GM18870 (cell line): Measurements from ENCODE around the gene TAS1R3.
"Not testable (repeated sequence)": the region's sequence is repeated elsewhere in the genome, so short reads cannot be mapped to it uniquely, and the experiment has no call there.

Experiments used
- ATAC-seq: cut with Tn5 transposase; IDR thresholded peaks from one replicate; pipeline ENCODE4 v1.9.1; 2021; ENCODE audit warnings: moderate library complexity; ENCODE audit not compliant: unreplicated experiment

TAS1R3 gene

DNA sequence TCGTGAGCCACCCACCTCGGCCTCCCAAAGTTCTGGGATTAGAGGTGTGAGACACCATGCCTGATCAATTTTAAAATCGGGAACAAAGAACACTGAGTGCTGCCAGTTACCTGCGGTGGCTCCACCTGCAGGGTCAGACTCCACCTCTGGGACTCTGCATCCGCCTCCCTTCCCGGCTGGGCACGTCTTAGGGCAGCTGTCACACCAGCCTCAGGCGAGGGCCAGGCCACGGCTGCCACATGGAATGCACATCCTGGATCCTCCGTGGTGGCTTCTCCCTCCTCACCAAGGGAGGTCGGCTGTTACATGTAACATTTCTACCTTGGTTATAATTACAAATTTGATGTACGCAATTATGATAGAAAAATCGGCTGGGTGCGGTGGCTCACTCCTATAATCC lies 33.2 kb downstream of the TAS1R3 start:
- no peak for ATAC-seq

DNA sequence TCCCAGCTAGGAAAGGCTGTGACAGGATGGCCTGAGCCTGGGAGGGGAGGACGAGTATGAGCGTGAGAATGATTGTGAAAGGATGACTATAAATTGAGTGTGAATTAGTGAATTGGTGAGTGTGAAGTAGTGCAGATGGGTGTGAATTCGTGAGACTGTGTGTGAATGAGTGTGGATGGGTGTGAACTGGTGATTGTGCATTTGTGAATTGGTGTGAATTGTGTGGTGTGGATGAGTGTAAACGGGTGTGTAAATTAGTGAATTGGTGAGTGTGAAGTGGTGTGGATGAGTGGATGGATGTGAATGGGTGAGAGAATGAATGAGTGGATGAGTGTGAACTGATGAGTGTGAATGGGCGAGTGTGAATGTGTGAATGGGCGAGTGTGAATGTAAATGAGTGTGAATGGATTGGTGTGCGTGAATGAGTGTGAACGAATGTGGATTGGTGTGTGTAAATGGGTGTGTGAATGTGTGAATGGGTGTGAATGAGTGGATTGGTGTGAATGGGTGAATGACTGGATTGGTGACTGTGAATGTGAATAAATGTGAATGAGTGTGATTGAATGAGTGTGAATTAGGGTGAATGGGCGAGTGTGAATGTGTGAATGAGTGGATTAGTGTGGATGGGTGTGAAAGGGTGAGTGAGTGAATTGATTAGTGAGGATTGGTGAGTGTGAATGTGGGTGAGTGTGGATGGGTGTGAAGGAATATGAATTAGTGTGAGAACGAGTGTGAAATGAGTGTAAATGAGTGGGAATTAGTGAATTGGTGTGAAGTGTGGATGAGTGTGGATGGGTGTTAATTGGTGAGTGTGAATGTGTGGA lies 35.0 kb downstream of the TAS1R3 start:
- ATAC-seq = no peak

DNA sequence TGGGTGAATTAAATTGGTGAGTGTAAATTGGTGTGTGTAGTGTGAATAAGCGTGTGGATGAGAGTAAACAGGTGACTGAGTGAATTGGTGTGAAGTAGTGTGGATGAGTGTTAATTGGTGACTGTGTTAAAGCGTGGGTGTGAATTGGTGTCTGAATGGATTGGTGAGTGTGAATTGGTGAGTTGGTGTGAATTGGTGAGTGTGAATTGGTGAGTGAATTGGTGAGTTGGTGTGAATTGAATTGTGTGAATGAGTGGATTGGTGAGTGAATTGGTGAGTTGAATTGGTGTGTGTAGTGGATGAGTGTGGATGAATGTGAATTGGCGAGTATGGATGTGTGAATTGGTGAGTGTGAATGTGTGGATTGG lies 35.6 kb downstream of the TAS1R3 start:
- no peak for ATAC-seq

DNA sequence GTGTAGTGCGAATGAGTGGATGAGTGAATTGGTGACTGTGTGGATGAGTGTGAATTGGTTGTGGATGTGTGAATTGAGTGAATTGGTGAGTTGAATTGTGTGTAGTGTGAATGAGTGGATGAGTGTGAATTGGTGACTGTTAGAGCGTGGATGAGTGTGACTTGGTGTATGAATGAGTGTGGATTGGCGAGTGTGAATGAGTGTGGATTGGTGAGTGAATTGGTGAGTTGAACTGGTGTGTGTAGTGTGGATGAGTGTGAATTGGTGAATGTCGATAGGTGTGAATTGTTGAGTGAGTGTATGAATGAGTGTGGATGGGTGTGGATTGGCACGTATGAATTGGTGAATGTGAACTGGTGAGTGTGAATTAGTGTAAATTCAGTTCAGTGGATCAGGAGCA lies 36.2 kb downstream of the TAS1R3 start:
- no peak for ATAC-seq

DNA sequence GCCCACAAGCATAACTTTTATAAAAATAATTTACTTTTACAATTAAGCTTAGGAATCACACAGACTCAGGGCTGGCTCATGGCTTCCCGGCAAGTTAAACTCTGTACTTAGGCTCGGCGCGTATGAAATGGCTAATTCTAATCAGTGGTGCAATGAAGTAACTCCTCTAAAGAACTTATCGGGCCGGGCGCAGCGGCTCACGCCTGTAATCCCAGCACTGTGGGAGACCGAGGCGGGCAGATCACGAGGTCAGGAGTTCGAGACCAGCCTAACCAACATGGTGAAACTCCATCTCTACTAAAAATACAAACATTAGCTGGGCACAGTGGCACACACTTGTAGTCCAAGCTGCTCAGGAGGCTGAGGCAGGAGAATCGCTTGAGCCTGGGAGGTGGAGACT lies 39.0 kb downstream of the TAS1R3 start:
- not testable (repeated sequence) for ATAC-seq

DNA sequence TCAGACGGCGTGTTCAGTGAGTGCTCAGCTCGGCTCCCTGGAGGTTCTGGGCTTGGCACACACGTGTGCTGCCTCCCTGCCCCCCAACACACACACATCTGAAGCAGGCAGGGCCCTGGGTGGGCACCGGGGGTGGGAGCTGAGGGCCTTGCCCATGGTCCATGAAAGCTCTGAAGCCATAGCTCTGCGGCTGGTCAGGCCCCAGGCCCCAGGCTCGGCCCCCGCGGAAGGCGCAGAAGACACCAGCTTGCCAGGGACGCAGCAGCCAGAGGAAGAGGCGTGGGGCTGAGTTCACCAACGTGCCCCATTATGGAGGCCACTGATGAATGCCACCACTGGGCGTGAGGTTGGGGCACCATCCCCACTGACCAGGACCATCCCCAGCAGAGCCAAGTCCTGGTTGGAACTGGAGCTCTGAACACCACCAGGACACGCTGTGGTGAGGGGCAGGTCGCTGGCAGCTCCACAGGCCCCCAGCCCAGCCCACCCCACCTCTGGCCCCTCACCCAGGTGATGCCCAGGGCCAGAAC lies 39.8 kb downstream of the TAS1R3 start:
- ATAC-seq = no peak

DNA sequence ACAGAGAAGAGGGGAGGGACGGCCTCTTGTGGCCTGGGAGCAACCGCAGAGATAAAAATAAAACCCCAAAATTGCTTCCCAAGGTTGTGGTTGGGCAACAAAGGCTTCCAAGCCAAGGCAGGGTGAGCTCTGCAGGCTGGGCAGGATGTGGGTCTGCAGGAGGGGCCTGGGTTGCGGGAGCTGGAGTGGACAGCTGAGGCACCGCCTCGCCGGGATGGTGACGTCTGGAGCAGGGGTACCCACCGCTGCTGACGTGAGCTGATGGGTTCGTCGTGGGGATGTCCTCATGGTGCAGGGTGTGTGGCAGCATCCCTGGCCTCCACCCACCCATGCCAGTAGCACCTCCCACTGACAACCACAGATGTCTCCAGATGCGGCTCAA lies 40.3 kb downstream of the TAS1R3 start:
- ATAC-seq = no peak

DNA sequence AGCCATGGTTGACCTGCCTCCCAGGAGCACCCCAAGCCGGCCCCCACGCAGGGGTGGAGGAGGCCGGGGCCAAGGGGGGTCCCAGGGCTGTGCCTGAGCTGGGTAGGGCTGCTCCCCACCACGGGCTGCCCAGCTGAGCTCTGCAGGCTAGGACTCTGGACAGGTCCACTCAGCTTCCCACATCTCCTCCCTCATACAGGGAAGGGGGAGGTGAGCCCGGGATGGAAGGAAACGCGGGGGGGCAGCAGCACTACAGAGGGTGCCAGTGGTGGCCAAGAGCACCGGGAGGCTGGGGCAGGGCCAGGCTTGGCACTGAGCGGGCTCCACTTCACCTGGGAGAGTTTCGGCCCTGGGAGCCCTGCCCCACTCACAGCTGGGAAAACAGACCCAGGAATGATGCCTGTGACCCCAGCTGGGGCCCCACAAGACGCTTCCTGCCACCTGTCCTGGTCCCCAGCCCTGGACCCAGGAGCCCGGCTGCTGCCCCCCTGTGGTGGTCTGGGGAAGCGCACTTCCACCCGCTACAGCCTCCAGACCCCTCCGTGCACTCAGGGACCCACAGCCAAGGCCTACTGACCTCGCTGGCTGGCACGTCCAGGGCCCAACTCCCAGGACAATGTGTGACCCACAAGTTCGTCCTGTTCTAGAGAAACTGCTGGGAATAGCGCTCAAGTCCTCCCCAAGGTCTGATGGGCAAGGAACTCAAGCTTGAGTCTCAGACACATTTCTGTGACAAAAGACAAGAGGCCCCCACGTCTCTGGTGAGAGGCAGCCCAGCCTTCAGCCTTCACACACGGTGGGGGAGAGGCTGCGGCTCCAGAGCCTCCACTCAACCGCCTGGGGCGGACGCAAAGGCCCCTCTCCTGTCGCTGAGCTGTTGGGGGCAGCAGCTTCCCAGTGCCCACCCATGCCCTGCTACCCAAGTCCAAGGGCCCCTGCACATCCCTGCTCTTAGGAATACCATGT lies 40.9 kb downstream of the TAS1R3 start:
- ATAC-seq = no peak

DNA sequence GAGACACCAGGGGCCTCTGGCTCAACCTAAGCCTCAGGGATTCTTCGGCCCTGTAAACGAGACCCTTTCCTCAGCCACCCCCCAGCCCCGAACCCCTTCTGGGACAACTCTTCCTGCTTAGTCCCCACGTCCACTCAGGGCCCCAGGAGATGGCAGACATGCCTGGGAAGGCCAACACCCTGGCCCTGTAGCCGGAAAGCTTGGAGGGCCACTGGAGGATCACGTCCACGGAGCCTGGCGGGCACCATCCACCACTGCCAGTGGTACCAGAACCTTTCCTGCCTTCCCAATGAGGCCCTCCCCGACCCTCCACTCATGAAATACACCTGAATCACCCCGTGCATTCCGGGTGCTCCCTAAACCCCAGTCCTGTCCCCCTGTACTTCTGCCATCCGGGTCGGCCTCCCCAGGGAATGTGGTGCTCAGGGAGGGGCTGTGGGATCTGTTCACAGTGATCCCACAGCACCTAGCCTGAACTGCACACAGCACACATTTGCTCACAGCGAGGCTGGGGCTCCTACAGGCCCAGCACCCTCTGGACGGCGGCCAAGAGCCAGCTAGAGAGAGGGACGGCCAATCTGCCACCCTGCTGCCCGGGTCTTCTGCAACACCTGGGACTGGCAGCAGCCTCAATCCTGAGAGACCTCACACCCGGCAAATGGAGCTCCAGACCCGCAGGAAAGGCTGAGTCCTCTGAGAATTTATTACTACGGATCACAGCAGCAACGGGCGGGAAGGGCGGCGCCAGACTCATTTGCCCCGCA lies 42.2 kb downstream of the TAS1R3 start:
- no peak for ATAC-seq

DNA sequence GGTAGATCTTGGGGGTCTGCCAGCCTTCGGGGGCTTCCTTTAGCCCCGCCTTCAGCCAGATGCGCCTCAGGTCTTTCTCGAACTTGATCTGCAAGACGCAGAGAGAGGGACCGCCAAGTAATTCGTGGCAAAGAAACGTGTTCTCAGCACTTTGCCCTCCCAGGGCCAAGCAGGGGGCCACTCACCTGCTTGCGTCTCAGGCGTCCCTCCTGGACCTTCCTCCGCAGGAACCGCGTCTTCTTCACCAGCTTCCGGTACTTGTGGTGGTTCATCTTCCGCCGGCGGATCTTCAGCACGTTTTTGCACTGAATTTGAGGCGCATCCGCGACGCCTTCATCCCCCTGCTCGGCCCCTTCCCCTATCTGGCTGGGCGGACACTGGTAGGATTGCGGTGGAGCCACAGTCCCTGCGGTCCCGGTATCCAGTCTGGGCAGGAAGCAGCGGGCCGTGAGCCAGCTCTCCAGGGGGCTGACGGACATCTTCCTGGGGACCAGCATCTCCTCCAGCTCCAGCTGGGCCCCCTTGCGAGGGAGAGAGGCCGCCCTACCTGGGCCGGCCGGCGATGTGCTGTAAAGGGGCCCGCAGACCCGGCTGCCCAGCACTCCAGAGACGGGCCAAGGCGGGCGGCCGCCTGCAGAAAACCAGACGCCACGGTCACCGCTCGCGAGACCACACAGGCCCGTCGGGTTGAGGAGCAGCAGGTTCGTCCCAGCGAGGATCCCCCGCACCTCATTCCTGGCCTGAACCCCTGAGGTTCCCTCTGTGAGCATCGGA lies 42.9 kb downstream of the TAS1R3 start:
- no peak for ATAC-seq

DNA sequence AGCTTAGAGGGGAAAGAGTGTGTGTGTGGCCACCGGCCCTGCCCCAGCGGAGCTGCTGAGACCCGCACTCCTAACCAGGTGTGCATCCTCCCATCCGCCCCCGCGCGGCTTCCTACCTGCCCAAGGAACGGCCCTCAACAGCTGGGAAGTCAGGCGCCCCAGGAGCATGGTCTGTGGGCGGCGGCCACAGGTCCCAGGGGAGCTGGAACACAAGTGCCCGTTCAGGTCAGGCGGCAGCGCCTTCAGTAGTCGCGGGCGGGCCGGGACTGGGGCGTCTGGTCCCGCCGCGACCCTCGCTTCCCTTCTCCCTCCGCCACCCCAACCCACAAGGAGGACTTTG lies 43.5 kb downstream of the TAS1R3 start:
- ATAC-seq = no peak

DNA sequence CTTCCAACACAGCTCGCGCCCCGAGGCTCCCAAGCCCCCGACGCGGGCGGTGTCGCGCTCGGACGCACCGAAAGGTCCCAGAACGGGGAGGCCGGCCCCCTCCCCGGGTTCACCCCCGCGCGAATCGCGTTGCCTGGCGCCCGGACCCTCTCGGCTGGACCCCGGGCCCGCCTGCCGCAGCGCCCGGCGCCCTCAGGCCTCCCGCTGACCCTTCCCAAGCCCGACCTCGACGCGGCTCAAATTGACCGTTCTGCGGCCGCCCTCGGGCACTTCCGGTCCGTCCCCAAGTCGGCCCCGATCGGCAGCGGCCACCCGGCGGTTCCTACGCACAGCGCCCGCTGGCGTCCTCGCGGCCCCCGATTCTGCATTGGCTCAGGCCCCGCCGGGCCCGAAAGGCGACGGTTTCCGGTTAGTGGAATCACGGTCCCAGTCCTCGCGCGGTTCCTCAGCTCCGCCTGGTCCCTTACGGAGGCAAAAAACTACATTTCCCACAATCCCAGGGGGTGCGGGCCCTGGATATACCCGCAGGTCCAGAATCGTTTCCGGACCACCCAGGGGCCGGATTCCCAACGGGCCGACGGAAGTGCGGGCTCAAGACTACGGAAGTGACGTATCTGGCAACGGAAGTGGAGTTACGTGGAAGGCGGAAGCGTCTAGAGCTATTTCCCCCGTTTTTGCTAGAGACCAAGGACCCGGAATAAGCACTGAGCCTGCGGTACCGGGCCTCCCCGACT lies 44.0 kb downstream of the TAS1R3 start, which contains the start of gene AURKAIP1:
AURKAIP1 (minus strand) TSS at position 279 of the 734 bp plus-strand sequence. CDS start 451 bp downstream, outside the sequence.
- ATAC-seq = peak; percentile 89

DNA sequence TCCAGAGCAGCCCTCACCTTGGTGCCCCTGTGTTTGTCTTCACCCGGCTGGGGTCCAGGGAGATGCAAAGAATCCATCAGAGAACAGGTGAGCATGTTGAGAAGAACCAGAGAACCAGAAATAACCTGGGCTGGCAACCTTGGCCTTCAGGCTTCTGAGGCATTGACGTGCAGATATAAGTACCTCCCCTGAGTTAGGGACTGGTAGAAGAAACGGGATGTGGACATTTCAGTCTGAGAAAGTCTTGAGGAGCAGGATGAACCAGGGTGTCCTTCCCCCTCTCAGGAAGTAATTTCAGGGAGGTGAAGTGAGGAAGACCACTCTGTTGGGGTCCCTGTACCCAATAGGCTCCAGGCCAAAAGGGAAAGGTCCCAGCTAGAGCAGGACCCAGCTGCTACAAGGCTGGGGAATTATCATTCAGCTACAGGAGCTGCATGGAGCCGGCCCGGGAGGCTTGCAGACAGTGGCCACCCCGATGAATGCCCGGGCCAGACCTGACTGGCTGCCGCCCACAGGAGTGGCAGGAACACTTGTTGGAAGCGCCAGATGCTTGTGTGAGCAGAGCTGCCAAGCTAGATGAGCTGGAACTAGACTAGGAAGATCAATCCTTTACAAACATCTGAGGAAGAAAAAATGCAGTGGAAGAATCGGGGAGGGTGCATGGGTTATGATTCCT lies 45.6 kb downstream of the TAS1R3 start:
- ATAC-seq = no peak

DNA sequence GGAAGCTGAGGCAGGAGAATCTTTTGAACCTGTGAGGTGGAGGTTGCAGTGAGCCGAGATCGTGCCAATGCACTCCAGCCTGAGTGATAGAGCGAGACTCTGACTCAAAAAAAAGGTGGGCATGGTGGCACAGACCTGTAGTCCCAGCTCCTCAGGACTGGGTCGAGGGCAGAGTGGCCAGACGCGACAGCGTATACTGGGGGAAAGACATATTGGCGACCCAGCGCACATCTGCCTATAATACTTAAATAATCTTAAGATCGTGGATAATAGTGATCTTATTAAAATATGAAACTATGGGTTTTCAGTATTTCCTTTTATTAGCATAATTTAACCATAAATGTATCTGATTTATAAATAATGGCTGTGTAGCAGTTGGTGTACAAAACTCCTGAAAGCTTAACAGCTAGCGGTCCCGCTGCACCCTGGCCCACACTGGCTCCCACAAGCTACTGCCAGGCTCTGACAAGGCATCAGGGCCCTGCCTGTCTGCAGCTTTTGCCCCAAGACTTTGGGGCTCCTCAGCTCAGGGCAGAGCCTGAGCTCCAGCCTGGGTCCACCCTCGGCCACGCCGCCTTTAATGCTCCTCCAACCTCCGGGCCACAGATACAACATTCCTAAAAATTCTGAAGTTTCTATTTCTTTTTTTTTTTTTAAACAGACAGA lies 46.6 kb downstream of the TAS1R3 start:
- no peak for ATAC-seq

DNA sequence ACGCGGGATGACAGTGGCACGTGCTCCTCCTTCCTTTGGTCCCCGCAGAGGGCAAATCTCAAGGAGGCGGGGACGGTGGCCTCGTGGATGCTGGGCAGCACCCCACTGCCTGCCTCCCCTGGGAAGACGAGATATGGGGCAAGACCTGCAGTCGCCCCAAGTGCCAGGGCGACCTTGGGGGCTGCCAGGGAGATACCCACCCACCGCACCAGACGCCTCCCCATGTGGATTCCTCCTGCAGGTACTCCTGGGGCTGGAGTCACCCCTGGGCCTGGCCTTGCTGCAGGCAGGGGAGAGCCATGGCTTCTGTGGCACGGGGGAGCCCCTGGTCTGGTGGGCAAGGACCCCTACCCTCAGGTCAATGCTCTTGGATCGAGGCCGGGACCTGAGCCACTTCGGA lies 49.8 kb downstream of the TAS1R3 start:
- ATAC-seq = no peak

DNA sequence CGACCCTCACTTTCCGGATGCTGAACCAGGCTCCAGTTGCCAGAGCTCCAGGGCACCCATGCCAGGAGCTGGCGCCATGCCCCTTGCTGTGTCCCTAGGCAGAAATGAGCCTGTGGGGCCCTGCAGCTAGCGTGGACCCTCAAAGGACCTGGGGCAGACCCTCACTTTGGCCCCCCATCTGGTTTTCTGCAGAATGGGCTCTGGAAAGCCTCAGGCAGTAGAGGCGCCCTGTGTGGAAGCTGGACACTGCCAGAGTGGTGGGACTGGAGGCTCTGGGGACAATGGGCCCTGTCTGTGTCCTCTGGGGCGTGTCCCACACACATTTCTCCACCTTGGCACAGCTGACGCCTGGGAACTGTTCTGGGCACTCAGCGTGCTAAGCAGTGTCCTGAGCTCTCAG lies 50.2 kb downstream of the TAS1R3 start:
- no peak for ATAC-seq
